Pancreas (tissue), 10 donors: Measurements from ENCODE around the gene NRIP1. TPM values are rescaled to one million over a fixed set of nuclear protein-coding genes. Genes with fewer than 3 reads are reported as not detected.

Experiments used
- ATAC-seq, 4 donors: fragments of 200-7000 bp; cut with Tn5 transposase; one replicate each; pipeline versions ENCODE4 v1.8.0 to v1.9.1; 2020; ENCODE audit warnings: mild to moderate bottlenecking in 4 of 4, moderate library complexity in 4 of 4
- DNase-seq, 6 donors: peaks; one replicate each; pipeline ENCODE4 v3.0.0-alpha.2; 2020
- FAIRE-seq: peaks from 2 replicates; lab custom pipeline; 2012; peaks lifted over from hg19 to GRCh38; lab: Jason Lieb, UNC
- H3K27ac ChIP-seq, 4 donors: fragments of 200-600 bp; sonication (generic); 1 replicate in 3 of 4; 2 replicates in 1 of 4; pipeline versions ENCODE4 v1.5.0 to v1.8.0; 2020
- H3K27me3 ChIP-seq, 4 donors: fragments of 200-600 bp; one replicate each; pipeline ENCODE4 v1.8.0; 2021
- H3K36me3 ChIP-seq, 3 donors: fragments of 200-600 bp; sonication (generic) in 1 of 3; one replicate each; pipeline versions ENCODE4 v1.5.0 to v1.8.0; 2020 to 2021
- H3K4me1 ChIP-seq, 3 donors: fragments of 200-600 bp; one replicate each; pipeline ENCODE4 v1.8.0; 2021
- H3K4me3 ChIP-seq, 4 donors: fragments of 200-600 bp; sonication (generic) in 2 of 4; one replicate each; pipeline versions ENCODE4 v1.5.0 to v1.8.0; 2020 to 2021
- H3K9me3 ChIP-seq, 4 donors: fragments of 200-600 bp; one replicate each; pipeline ENCODE4 v1.8.0; 2021
- CTCF ChIP-seq, 4 donors: fragments of 200-600 bp; sonication (generic) in 3 of 4; IDR thresholded peaks; one replicate each; pipeline versions ENCODE4 v1.5.0 to v1.8.0; 2021; ENCODE audit warnings: antibody characterized with exemption in 4 of 4
- WGBS, 2 donors: extraction: QIAGEN DNeasy Blood & Tissue Kit; methylation state at CpG; one replicate each; pipeline ENCODE4 v1.1.7; 2013; 5-methylcytosine and 5-hydroxymethylcytosine counted together
- intact Hi-C, 3 donors: fragments of 100-400 bp; cut with DNase I; formaldehyde crosslinking; loops; one replicate each; pipeline versions ENCODE4 v1.11.1 to v1.14.2; 2022
- polyA plus RNA-seq, 2 donors: library from polyadenylated mRNA; stranded (reverse); fragments of 200-250 nt; gene quantifications; one replicate each; pipeline ENCODE4 v1.2.3, GENCODE V29; 2013
- total RNA-seq, 6 donors: library from RNA; stranded (reverse); fragmentation: NEBNext Ultra II Directional in 4 of 6; extraction: Animal tissue kit (Norgen Biotek cat#: 25700) in 4 of 6; gene quantifications; one replicate each; pipeline versions ENCODE4 v1.2.1 to v1.2.4, GENCODE V29; 2021 to 2023
- donor health status: healthy with polysubstance abuse.
- donor health status: DM: no; HTN: no; CAD: no; lungs with moderate emphysema.
- donor health status: DM: no; HTN: no; CAD: no.
- donor health status: control.
- donor health status: control.
- donor health status: Bipolar disorder and iron deficiency.
- donor health status: DM: yes; HTN: yes; CAD: no.
- donor health status: DM: no; HTN: no; CAD: no.
- donor health status: DM: no; HTN: no; CAD: no.
- donor health status: DM: yes; HTN: yes; CAD: no.

Gene NRIP1
- total and polyA plus RNA-seq, 8 donors = 3.7 to 33.5 (median 24.1) TPM

GRCh38 chr21:14972678-14973077 lies 92.1 kb downstream of the NRIP1 start:
- WGBS, 2 donors = 96 to 99% methylated on average over 6 of the region's 6 CpGs
- H3K9me3 ChIP-seq = no peaks in the 10 kb centered on the region
- no peak overlapping the region for H3K4me3 ChIP-seq
- DNase-seq = no peak
- H3K27ac ChIP-seq = no peak overlapping the region
- no peak for FAIRE-seq
- TF ChIP-seq CTCF (IDR thresholded peaks at IDR 0.05) = no peak
- ATAC-seq = no peak
- no peaks in the 10 kb centered on the region for H3K4me1 ChIP-seq
- intact Hi-C loops = no loop called here
- peaks cover 0 to 5% (median 0%) of the 10 kb centered on the region in 3 donors for H3K36me3 ChIP-seq
- H3K27me3 ChIP-seq = no peaks in the 10 kb centered on the region

GRCh38 chr21:14968821-14969220 lies 96.0 kb downstream of the NRIP1 start:
- no peak for FAIRE-seq
- 93 to 94% methylated on average over 1 of the region's 1 CpG for WGBS, 2 donors
- ATAC-seq = no peak
- intact Hi-C loops = no loop called here
- Histone ChIP-seq H3K4me3 (no peak overlapping the region), H3K36me3 (peaks cover 0 to 20% (median 0%) of the 10 kb centered on the region in 3 donors), H3K27ac (no peak overlapping the region), H3K4me1 (no peaks in the 10 kb centered on the region), H3K9me3 (no peaks in the 10 kb centered on the region), H3K27me3 (no peaks in the 10 kb centered on the region)
- no peak for DNase-seq
- TF ChIP-seq CTCF (IDR thresholded peaks at IDR 0.05) = no peak

- DNase-seq (no peak), ATAC-seq (no peak), FAIRE-seq (no peak)
- intact Hi-C loops = no loop called here
- WGBS, 2 donors = 94 to 95% methylated on average over 5 of the region's 5 CpGs
- Histone ChIP-seq H3K4me3 (no peak overlapping the region), H3K36me3 (peaks cover 0 to 20% (median 0%) of the 10 kb centered on the region in 3 donors), H3K9me3 (no peaks in the 10 kb centered on the region), H3K27ac (no peak overlapping the region), H3K27me3 (no peaks in the 10 kb centered on the region), H3K4me1 (no peaks in the 10 kb centered on the region)
- TF ChIP-seq CTCF (IDR thresholded peaks at IDR 0.05) = no peak
Measured at GRCh38 chr21:14968029-14968428, 96.8 kb downstream of the NRIP1 start.

- Histone ChIP-seq H3K36me3 (peaks cover 0 to 20% (median 0%) of the 10 kb centered on the region in 3 donors), H3K4me1 (no peaks in the 10 kb centered on the region), H3K27me3 (no peaks in the 10 kb centered on the region), H3K9me3 (no peaks in the 10 kb centered on the region), H3K27ac (no peak overlapping the region), H3K4me3 (no peak overlapping the region)
- FAIRE-seq (no peak), ATAC-seq (no peak), DNase-seq (no peak)
- intact Hi-C loops = no loop called here
- WGBS, 2 donors = 95% methylated on average over 6 of the region's 6 CpGs
- TF ChIP-seq CTCF (IDR thresholded peaks at IDR 0.05) = no peak
Measured at GRCh38 chr21:14964621-14965020, 100.2 kb downstream of the NRIP1 start.

- Histone ChIP-seq H3K27ac (no peak overlapping the region), H3K4me3 (no peak overlapping the region), H3K36me3 (peaks cover 0 to 10% (median 0%) of the 10 kb centered on the region in 3 donors), H3K4me1 (no peaks in the 10 kb centered on the region), H3K9me3 (no peaks in the 10 kb centered on the region), H3K27me3 (no peaks in the 10 kb centered on the region)
- no peak for TF ChIP-seq CTCF (IDR thresholded peaks at IDR 0.05)
- FAIRE-seq (no peak), ATAC-seq (no peak), DNase-seq (no peak)
- 80 to 83% methylated on average over 3 of the region's 3 CpGs for WGBS, 2 donors
- intact Hi-C loops = no loop called here
Measured at GRCh38 chr21:14962217-14962616, 102.6 kb downstream of the NRIP1 start.
